DMS114 treated with DMSO at 0.1 percent for 48 hours (cell line): ENCODE results near the gene ALDH16A1.

Experiments used
- DNase-seq: peaks from one replicate; lab custom pipeline; 2025; ENCODE audit not compliant: unreplicated experiment; lab: John Stamatoyannopoulos, UW

The ALDH16A1 gene

GRCh38 chr19:49423071-49423984, 29.7 kb upstream of the ALDH16A1 start, which contains the start of gene PTH2:
TSS of gene PTH2 (minus strand) at chr19:49423441. CDS start at chr19:49423339, 102 bp downstream.
- no peak for DNase-seq

GRCh38 chr19:49423985-49424303, 29.1 kb upstream of the ALDH16A1 start:
- DNase-seq, result no peak

- DNase-seq, result no peak
These were observed 27.8 kb upstream of the ALDH16A1 start, which contains the start of gene GFY for GRCh38 chr19:49425178-49425577. TSS of gene GFY (plus strand) at chr19:49425388. CDS start at chr19:49426431, 1,043 bp downstream.

GRCh38 chr19:49425922-49426592, 27.0 kb upstream of the ALDH16A1 start:
- DNase-seq, result no peak

GRCh38 chr19:49427339-49427738, 25.7 kb upstream of the ALDH16A1 start:
- DNase-seq, result no peak

GRCh38 chr19:49427855-49428546, 25.0 kb upstream of the ALDH16A1 start:
- DNase-seq, result no peak

- DNase-seq, result no peak
These were observed 24.2 kb upstream of the ALDH16A1 start for GRCh38 chr19:49428547-49429451.

- no peak for DNase-seq
These were observed 22.8 kb upstream of the ALDH16A1 start for GRCh38 chr19:49430172-49430677.

- DNase-seq, result no peak
These were observed 22.2 kb upstream of the ALDH16A1 start for GRCh38 chr19:49430678-49431329.

- DNase-seq, result no peak
These were observed 21.7 kb upstream of the ALDH16A1 start for GRCh38 chr19:49431330-49431749.

GRCh38 chr19:49432141-49433073, 20.6 kb upstream of the ALDH16A1 start:
- no peak for DNase-seq

GRCh38 chr19:49433240-49433901, 19.7 kb upstream of the ALDH16A1 start:
- no peak for DNase-seq

- DNase-seq, result no peak
These were observed 18.0 kb upstream of the ALDH16A1 start for GRCh38 chr19:49434907-49435583.

GRCh38 chr19:49435670-49436069, 17.4 kb upstream of the ALDH16A1 start:
- DNase-seq, result no peak

GRCh38 chr19:49436381-49437017, 16.5 kb upstream of the ALDH16A1 start:
- no peak for DNase-seq

GRCh38 chr19:49437231-49437630, 15.8 kb upstream of the ALDH16A1 start:
- DNase-seq, result no peak

- no peak for DNase-seq
These were observed 14.8 kb upstream of the ALDH16A1 start for GRCh38 chr19:49438261-49438660.
